HepG2 (cell line): ENCODE measurements around the gene PTPMT1. TPM values are rescaled to one million over a fixed set of nuclear protein-coding genes. Genes with fewer than 3 reads are reported as not detected.
A peak's percentile ranks its signal among the peaks of the same experiment; 100 is the strongest.

Source experiments
- DMTF1 ChIP-seq: sonication (generic); formaldehyde crosslinking; IDR thresholded peaks from 2 replicates; pipeline ENCODE4 v1.4.0; 2020; ENCODE audit warnings: mild to moderate bottlenecking, missing genetic modification reagents
- GATAD1 ChIP-seq: IDR thresholded peaks from 2 replicates; pipeline ENCODE4 v1.6.1; 2016; ENCODE audit warnings: missing genetic modification reagents, missing compliant biosample characterization
- KDM2A ChIP-seq: sonication (generic); formaldehyde crosslinking; IDR thresholded peaks from 2 replicates; pipeline ENCODE4 v1.4.0; 2020; ENCODE audit warnings: low read depth, missing genetic modification reagents, borderline replicate concordance
- KDM3A ChIP-seq: IDR thresholded peaks from 2 replicates; pipeline ENCODE4 v1.6.1; 2018; ENCODE audit warnings: low read depth, missing compliant biosample characterization
- KLF9 ChIP-seq: IDR thresholded peaks from 2 replicates; pipeline ENCODE4 v1.6.1; 2016; ENCODE audit warnings: low read depth
- MTF2 ChIP-seq: sonication (generic); formaldehyde crosslinking; IDR thresholded peaks from 2 replicates; pipeline ENCODE4 v1.5.0; 2020; ENCODE audit warnings: missing genetic modification reagents, borderline replicate concordance
- NCOA5 ChIP-seq: sonication (generic); formaldehyde crosslinking; IDR thresholded peaks from 2 replicates; pipeline ENCODE4 v1.4.0; 2020; ENCODE audit warnings: missing genetic modification reagents
- PRDM15 ChIP-seq: sonication (generic); formaldehyde crosslinking; IDR thresholded peaks from 2 replicates; pipeline ENCODE4 v1.4.0; 2020; ENCODE audit warnings: missing genetic modification reagents
- ZBTB34 ChIP-seq: sonication (generic); formaldehyde crosslinking; IDR thresholded peaks from 2 replicates; pipeline ENCODE4 v1.8.0; 2022; ENCODE audit warnings: mild to moderate bottlenecking, missing genetic modification reagents
- ZFP37 ChIP-seq: sonication (generic); formaldehyde crosslinking; IDR thresholded peaks from 2 replicates; pipeline ENCODE4 v1.4.0; 2020; ENCODE audit warnings: missing genetic modification reagents, borderline replicate concordance
- ZFP90 ChIP-seq: sonication (generic); formaldehyde crosslinking; IDR thresholded peaks from 2 replicates; pipeline ENCODE4 v1.8.0; 2022; ENCODE audit warnings: missing genetic modification reagents, mild to moderate bottlenecking, inconsistent platforms, borderline replicate concordance
- ZNF251 ChIP-seq: sonication (generic); formaldehyde crosslinking; IDR thresholded peaks from 2 replicates; pipeline ENCODE4 v1.9.0; 2021; ENCODE audit warnings: mild to moderate bottlenecking, missing genetic modification reagents
- ZNF276 ChIP-seq: sonication (generic); formaldehyde crosslinking; IDR thresholded peaks from 2 replicates; pipeline ENCODE4 v1.4.0; 2020; ENCODE audit warnings: mild to moderate bottlenecking, low read depth, missing genetic modification reagents
- ZNF572 ChIP-seq: sonication (generic); formaldehyde crosslinking; IDR thresholded peaks from 2 replicates; pipeline ENCODE4 v1.5.1; 2020; ENCODE audit warnings: mild to moderate bottlenecking, missing genetic modification reagents
- ZNF616 ChIP-seq: sonication (generic); formaldehyde crosslinking; IDR thresholded peaks from 2 replicates; pipeline ENCODE4 v1.5.0; 2020; ENCODE audit warnings: low read depth, mild to moderate bottlenecking, missing genetic modification reagents
- ZNF709 ChIP-seq: sonication (generic); formaldehyde crosslinking; IDR thresholded peaks from 2 replicates; pipeline ENCODE4 v1.5.0; 2020; ENCODE audit warnings: mild to moderate bottlenecking, missing genetic modification reagents
- ZNF792 ChIP-seq: IDR thresholded peaks from 2 replicates; pipeline ENCODE4 v1.6.1; 2016
- polyA plus RNA-seq, 8 experiments: library from polyadenylated mRNA; depleted of rRNA in 3 of 8; stranded (reverse) in 7 of 8; unstranded in 1 of 8; fragments of >200 nt; fragmentation: Illumina TruSeq in 4 of 8; extraction: Trizol in 4 of 8; gene quantifications; 2 replicates each; pipeline versions ENCODE4 v1.2.1 to v1.2.3, GENCODE V29; 2011 to 2016; ENCODE audit warnings: low read depth in 4 of 8, missing spikeins in 1 of 8, mixed read lengths in 1 of 8; ENCODE audit not compliant: insufficient read depth in 1 of 8
- total RNA-seq, 5 experiments: library from RNA; depleted of rRNA; stranded (reverse); fragments of >200 nt; fragmentation: Illumina TruSeq; extraction: Trizol; gene quantifications; 2 replicates each; pipeline ENCODE4 v1.2.3, GENCODE V29; 2016; ENCODE audit warnings: low read depth in 1 of 5

Gene PTPMT1
- total and polyA plus RNA-seq, 2 of the 13 experiments (the other 11 are each of a cell fraction or from before 2014, with no cell fraction given) = 55.6 to 129 TPM

GRCh38 chr11:47578524-47579494, 13.4 kb downstream of the PTPMT1 start, which contains the start of the genes KBTBD4 and NDUFS3 (continued):
- no peak for TF ChIP-seq DMTF1 (CRISPR knock-in tag)
- peak; percentile 100 for TF ChIP-seq GATAD1 (CRISPR knock-in tag)
- TF ChIP-seq ZBTB34 (CRISPR knock-in tag) = peak; percentile 83
- TF ChIP-seq ZNF616 (CRISPR knock-in tag) = peak; percentile 88; the same call in 1 of the 2 replicates
- peak; percentile 63; the same call in 1 of the 2 replicates for TF ChIP-seq ZNF276 (CRISPR knock-in tag)
- TF ChIP-seq ZNF792 (CRISPR knock-in tag) = peak; percentile 87
- peak; percentile 88 for TF ChIP-seq MTF2 (CRISPR knock-in tag)
- no peak for TF ChIP-seq PRDM15 (CRISPR knock-in tag)
- TF ChIP-seq ZFP90 (CRISPR knock-in tag) = no peak; the same call in 1 of the 2 replicates
- peak; percentile 97 for TF ChIP-seq ZNF709 (CRISPR knock-in tag)
- no peak for TF ChIP-seq NCOA5
- TF ChIP-seq ZNF251 (CRISPR knock-in tag) = no peak
- peak; percentile 38; the same call in 1 of the 2 replicates for TF ChIP-seq ZFP37 (CRISPR knock-in tag)
- TF ChIP-seq KLF9 (CRISPR knock-in tag) = no peak
- TF ChIP-seq KDM2A (CRISPR knock-in tag) = peak; percentile 100
- TF ChIP-seq KDM3A = peak; percentile 96
- peak; percentile 95; the same call in 1 of the 2 replicates for TF ChIP-seq ZNF572 (CRISPR knock-in tag)
